Posterior vena cava (tissue), 2 donors: ENCODE measurements around the gene TMCC1. TPM values are rescaled to one million over a fixed set of nuclear protein-coding genes. Genes with fewer than 3 reads are reported as not detected.

Source experiments
- DNase-seq: peaks from one replicate; pipeline ENCODE4 v3.0.0-alpha.2; 2020; ENCODE audit warnings: low spot score
- intact Hi-C, 2 donors: fragments of 100-400 bp; cut with DNase I; formaldehyde crosslinking; loops; one replicate each; pipeline versions ENCODE4 v1.14.1 to v1.14.2; 2022 to 2023
- total RNA-seq, 2 donors: library from RNA; stranded (reverse); fragmentation: NEBNext Ultra II Directional; extraction: Animal tissue kit (Norgen Biotek cat#: 25700); gene quantifications; one replicate each; pipeline ENCODE4 v1.2.1, GENCODE V29; 2021
- donor health status: DM: yes; HTN: yes; CAD: no.
- donor health status: DM: yes; HTN: yes; CAD: no.

TMCC1 gene
- total RNA-seq, 2 donors from 2014 or later = 38.4 to 47.7 TPM

- intact Hi-C loops = no loop called here
- no peak for DNase-seq
Measured at GRCh38 chr3:129603561-129603942, 290.0 kb downstream of the TMCC1 start.

- peak; percentile 95 for DNase-seq
- intact Hi-C loops = no loop called here
Measured at GRCh38 chr3:129602730-129603560, 290.6 kb downstream of the TMCC1 start.

GRCh38 chr3:129602309-129602708 lies 291.2 kb downstream of the TMCC1 start:
- intact Hi-C loops = no loop called here
- DNase-seq = no peak

GRCh38 chr3:129601713-129602112 lies 291.8 kb downstream of the TMCC1 start:
- intact Hi-C loops = no loop called here

GRCh38 chr3:129600348-129600747 lies 293.2 kb downstream of the TMCC1 start:
- intact Hi-C loops = no loop called here

More at GRCh38 chr3:129601713-129602112, 291.8 kb downstream of the TMCC1 start:
- no peak for DNase-seq

GRCh38 chr3:129599607-129600006 lies 293.9 kb downstream of the TMCC1 start:
- intact Hi-C loops = loop anchor here in 1 of 2 donors (5.0 kb wide), 1 partner anchor 37 kb away; no protein-coding TSS in a partner anchor

More at GRCh38 chr3:129600348-129600747, 293.2 kb downstream of the TMCC1 start:
- no peak for DNase-seq

GRCh38 chr3:129599073-129599472 lies 294.4 kb downstream of the TMCC1 start:
- intact Hi-C loops = loop anchor here in 1 of 2 donors (5.0 kb wide), 1 partner anchor 37 kb away; no protein-coding TSS in a partner anchor
- no peak for DNase-seq

More at GRCh38 chr3:129599607-129600006, 293.9 kb downstream of the TMCC1 start:
- peak; percentile 92 for DNase-seq

GRCh38 chr3:129598484-129598883 lies 295.0 kb downstream of the TMCC1 start:
- intact Hi-C loops = loop anchor here in 1 of 2 donors (5.0 kb wide), 1 partner anchor 36 kb away; no protein-coding TSS in a partner anchor
- DNase-seq = no peak

GRCh38 chr3:129598000-129598381 lies 295.5 kb downstream of the TMCC1 start:
- no peak for DNase-seq
- intact Hi-C loops = loop anchor here in 1 of 2 donors (5.0 kb wide), 1 partner anchor 36 kb away; no protein-coding TSS in a partner anchor

Other genes starting within 250 kb of the TMCC1 start
- gene TRH, start 81.0 kb upstream of the TMCC1 start, total RNA-seq = under 1 TPM in 1 of 2 donors, not detected in 1; 0.23 TPM
- 1 to 10 TPM in 1 of 2 donors, under 1 TPM in 1; 0.90 to 1.1 TPM for gene ALG1L2, start 188.1 kb upstream of the TMCC1 start, total RNA-seq